SU-DHL-6 (cell line): ENCODE data around the gene TANC1.

Experiments used
- CTCF ChIP-seq: fragments of 200-600 bp; sonication (generic); IDR thresholded peaks from one replicate; pipeline ENCODE4 v1.5.1; 2017; ENCODE audit warnings: antibody characterized with exemption, mild to moderate bottlenecking, low read length, moderate library complexity; ENCODE audit not compliant: insufficient read depth, poor library complexity, severe bottlenecking
- EZH2phosphoT487 ChIP-seq: fragments of 200-600 bp; sonication (generic), shearing (Covaris generic); conservative IDR thresholded peaks from 2 replicates; pipeline ENCODE4 v1.6.1; 2018; ENCODE audit warnings: mild to moderate bottlenecking, antibody characterized with exemption, low read length, moderate library complexity, mixed read lengths

DNA sequence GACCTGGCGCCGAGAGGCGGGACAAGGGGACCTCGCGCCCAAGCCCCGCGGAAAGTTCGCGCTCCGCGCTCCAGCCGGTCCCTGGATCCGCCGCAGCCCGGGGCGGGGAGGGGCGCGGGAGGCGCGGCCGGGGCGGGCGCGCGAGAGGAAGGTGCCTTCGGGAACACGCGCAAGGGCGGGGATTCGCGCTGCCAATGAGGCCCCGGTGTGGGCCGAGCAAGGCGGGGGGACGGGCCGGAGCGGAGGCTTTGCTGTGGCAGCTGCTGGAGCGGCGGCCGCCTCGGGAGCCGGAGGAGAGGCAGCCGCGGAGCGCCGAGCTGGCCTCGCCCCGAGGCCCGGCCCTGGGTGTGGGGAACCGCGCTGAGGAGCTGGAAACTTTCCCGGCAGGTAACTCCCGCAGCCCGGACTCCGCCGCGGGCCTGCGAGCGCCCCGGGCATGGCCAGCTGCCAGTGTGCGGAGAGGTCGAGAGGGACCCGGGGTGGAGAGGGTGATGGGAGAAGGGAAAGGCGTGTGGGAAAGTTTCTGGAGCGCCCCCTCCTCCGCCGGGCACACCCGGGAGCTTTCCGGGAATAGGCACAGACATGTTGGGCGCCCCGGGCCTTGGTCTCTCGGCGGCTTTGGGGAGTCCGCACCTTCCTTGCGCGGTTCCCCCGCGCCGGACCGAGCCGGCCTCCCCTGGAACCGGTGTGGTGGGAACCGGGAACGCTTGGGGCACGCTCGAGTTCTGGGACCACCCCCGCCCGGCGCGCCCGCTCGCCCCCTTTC is at the start of gene TANC1:
- no peak for TF ChIP-seq CTCF
- no peak for TF ChIP-seq EZH2phosphoT487
